ENCODE measurements around the gene CAB39.

The CAB39 gene

DNA sequence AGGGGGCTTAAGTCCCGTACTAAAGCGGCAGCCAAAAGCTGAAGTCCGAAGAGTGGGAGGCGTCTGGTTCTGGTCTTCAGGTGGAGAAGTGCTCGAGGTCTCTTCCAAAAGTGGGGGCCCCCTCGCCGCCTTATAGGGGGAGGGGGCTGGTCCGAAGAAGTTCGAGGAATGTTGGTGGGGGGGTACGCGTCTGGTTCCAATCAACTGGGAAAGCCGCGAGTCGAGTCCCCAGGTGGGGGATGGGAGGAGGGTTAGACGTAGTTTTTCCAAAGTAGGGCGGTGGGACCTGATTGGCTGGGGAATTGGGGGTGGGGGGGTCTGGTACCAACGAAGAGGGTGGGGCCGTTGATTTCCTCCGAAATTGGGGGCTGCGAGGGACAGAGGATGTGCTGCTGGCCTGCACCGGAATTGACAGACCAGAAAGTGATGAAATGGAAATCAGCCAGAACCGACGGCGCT lies 152.7 kb downstream of the CAB39 start:
- DNase-seq, result no peak

DNA sequence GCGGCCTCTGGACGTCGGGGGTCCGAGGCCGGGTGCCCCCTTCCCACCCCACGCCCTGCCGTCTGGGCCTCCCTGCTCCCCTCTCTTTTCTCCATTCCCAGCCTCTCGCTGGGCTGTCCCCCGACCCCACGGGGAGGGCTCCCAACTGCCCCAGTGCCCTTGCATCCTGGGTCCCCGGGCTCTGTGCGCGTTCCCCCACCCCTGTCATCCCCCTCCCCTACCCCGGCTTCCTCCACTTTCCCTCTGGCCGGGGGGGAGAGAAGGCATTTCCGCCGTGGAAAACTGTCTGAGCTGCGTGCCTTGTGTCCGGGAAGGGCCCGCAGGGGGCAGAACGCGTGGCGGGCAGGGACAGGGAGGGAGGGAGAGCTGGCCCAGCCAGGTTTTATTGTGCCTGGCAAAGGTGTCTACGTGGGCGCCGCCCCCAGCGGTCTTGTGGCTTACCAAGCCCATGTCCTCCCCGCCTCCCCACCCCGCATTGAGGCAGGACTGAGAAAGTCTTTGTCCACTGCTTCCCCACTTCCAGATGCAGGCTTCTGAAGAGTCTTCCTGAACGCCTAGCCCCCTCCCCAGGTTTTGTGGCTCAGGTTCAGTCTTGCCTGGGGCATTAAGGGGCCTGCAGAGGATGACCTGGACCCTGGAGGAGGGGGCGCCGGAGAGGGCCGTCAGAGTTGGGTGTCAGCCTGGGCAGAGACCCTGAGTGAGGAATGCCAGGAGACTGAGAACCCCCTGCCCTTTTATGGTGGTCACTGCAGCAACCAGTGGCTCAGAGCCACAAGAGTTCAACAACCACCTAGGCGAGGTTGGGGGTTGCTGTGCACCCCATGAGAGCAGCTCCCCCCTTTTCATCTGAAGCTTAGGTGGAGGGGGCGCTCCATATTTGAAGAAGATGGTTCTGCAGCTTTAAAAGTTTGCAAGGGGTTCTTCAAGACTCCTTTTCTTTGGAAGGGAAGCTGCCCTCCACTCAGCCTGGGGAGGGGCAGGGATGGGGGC lies 153.4 kb downstream of the CAB39 start:
- DNase-seq, result peak; percentile 30

GRCh38 chr2:230866756-230867523 lies 154.3 kb downstream of the CAB39 start:
- no peak for DNase-seq

- no peak for DNase-seq
Measured at GRCh38 chr2:230868161-230868946, 155.7 kb downstream of the CAB39 start.

GRCh38 chr2:230868947-230869913 lies 156.6 kb downstream of the CAB39 start:
- no peak for DNase-seq

- DNase-seq, result no peak
Measured at GRCh38 chr2:230869914-230870543, 157.4 kb downstream of the CAB39 start.
